H9 (cell line): ENCODE measurements around the gene OVCH2. TPM values are rescaled to one million over a fixed set of nuclear protein-coding genes. Genes with fewer than 3 reads are reported as not detected.

Source experiments
- DNase-seq: peaks from one replicate; pipeline ENCODE4 v3.0.0-alpha.2; 2017
- H2AFZ ChIP-seq: one replicate; pipeline ENCODE4 v1.6.1; 2013; ENCODE audit warnings: mild to moderate bottlenecking, low read length, control low read depth, moderate library complexity
- H2AK5ac ChIP-seq: 2 replicates; pipeline ENCODE4 v1.6.1; 2013; ENCODE audit warnings: low read length, control low read depth, mixed read lengths; ENCODE audit not compliant: insufficient read length
- H2BK120ac ChIP-seq: one replicate; pipeline ENCODE4 v1.6.1; 2013; ENCODE audit warnings: low read depth, mild to moderate bottlenecking, low read length, control low read depth, inconsistent platforms; ENCODE audit not compliant: poor library complexity, severe bottlenecking
- H2BK12ac ChIP-seq: 2 replicates; pipeline ENCODE4 v1.6.1; 2013; ENCODE audit warnings: low read length, control low read depth, mixed read lengths, low read depth; ENCODE audit not compliant: insufficient read length
- H2BK15ac ChIP-seq: 2 replicates; pipeline ENCODE4 v1.6.1; 2013; ENCODE audit warnings: low read depth, low read length, control low read depth
- H2BK20ac ChIP-seq: one replicate; pipeline ENCODE4 v1.6.1; 2013; ENCODE audit warnings: low read depth, mild to moderate bottlenecking, low read length, control low read depth, inconsistent platforms; ENCODE audit not compliant: poor library complexity, severe bottlenecking
- H2BK5ac ChIP-seq: 2 replicates; pipeline ENCODE4 v1.6.1; 2013; ENCODE audit warnings: low read length, control low read depth, mixed read lengths; ENCODE audit not compliant: insufficient read length
- H3K14ac ChIP-seq: 2 replicates; pipeline ENCODE4 v1.6.1; 2013; ENCODE audit warnings: low read length, control low read depth; ENCODE audit not compliant: insufficient read depth
- H3K18ac ChIP-seq: 2 replicates; pipeline ENCODE4 v1.6.1; 2013; ENCODE audit warnings: low read depth, mild to moderate bottlenecking, mixed read lengths, low read length, control low read depth; ENCODE audit not compliant: insufficient read length
- H3K23ac ChIP-seq: 2 replicates; pipeline ENCODE4 v1.6.1; 2013; ENCODE audit warnings: low read length, control low read depth, mixed read lengths, low read depth; ENCODE audit not compliant: insufficient read length
- H3K23me2 ChIP-seq: 2 replicates; pipeline ENCODE4 v1.6.1; 2013; ENCODE audit warnings: low read depth, mild to moderate bottlenecking, mixed read lengths, low read length, control low read depth; ENCODE audit not compliant: insufficient read length, poor library complexity, severe bottlenecking
- H3K27ac ChIP-seq: 2 replicates; pipeline ENCODE4 v1.5.1; 2013; ENCODE audit warnings: low read length, control low read depth, mixed read lengths, low read depth; ENCODE audit not compliant: insufficient read length
- H3K27me3 ChIP-seq: 2 replicates; pipeline ENCODE4 v1.6.1; 2013; ENCODE audit warnings: low read length, control low read depth, inconsistent platforms; ENCODE audit not compliant: insufficient read depth
- H3K4ac ChIP-seq: 2 replicates; pipeline ENCODE4 v1.6.1; 2013; ENCODE audit warnings: low read depth, mild to moderate bottlenecking, control low read depth, inconsistent platforms, low read length, moderate library complexity
- H3K4me1 ChIP-seq: 2 replicates; pipeline ENCODE4 v1.6.1; 2013; ENCODE audit warnings: low read length, control low read depth, inconsistent platforms; ENCODE audit not compliant: insufficient read depth
- H3K4me2 ChIP-seq: 2 replicates; pipeline ENCODE4 v1.6.1; 2013; ENCODE audit warnings: low read length, control low read depth, mixed read lengths; ENCODE audit not compliant: insufficient read length, insufficient read depth
- H3K56ac ChIP-seq: 2 replicates; pipeline ENCODE4 v1.6.1; 2013; ENCODE audit warnings: low read depth, mild to moderate bottlenecking, mixed read lengths, low read length, control low read depth; ENCODE audit not compliant: insufficient read length
- H3K79me1 ChIP-seq: 2 replicates; pipeline ENCODE4 v1.6.1; 2013; ENCODE audit warnings: low read depth, mild to moderate bottlenecking, moderate library complexity, low read length, control low read depth, inconsistent platforms; ENCODE audit not compliant: insufficient read depth, poor library complexity, severe bottlenecking
- H3K79me2 ChIP-seq: 2 replicates; pipeline ENCODE4 v1.6.1; 2013; ENCODE audit warnings: low read length, control low read depth, inconsistent platforms; ENCODE audit not compliant: insufficient read depth
- H3K9ac ChIP-seq: 2 replicates; pipeline ENCODE4 v1.6.1; 2013; ENCODE audit warnings: low read length, control low read depth, mixed read lengths; ENCODE audit not compliant: insufficient read length; ENCODE audit errors: extremely low read depth
- H3K9me3 ChIP-seq: one replicate; pipeline ENCODE4 v1.6.1; 2013; ENCODE audit warnings: low read depth, low read length, inconsistent platforms; ENCODE audit not compliant: control insufficient read depth
- H3T11ph ChIP-seq: one replicate; pipeline ENCODE4 v1.6.1; 2013; ENCODE audit warnings: mild to moderate bottlenecking, low read length, control low read depth, inconsistent platforms
- H4K20me1 ChIP-seq: one replicate; pipeline ENCODE4 v1.6.1; 2013; ENCODE audit not compliant: control insufficient read depth, insufficient read length, insufficient read depth
- H4K5ac ChIP-seq: 2 replicates; pipeline ENCODE4 v1.6.1; 2013; ENCODE audit warnings: low read depth, mild to moderate bottlenecking, mixed read lengths, low read length, control low read depth; ENCODE audit not compliant: insufficient read length
- H4K8ac ChIP-seq: replicated peaks from 2 replicates; pipeline ENCODE4 v1.6.1; 2013; ENCODE audit warnings: low read length, control low read depth, mixed read lengths, low read depth; ENCODE audit not compliant: insufficient read length
- H4K91ac ChIP-seq: 2 replicates; pipeline ENCODE4 v1.6.1; 2013; ENCODE audit warnings: low read depth, mild to moderate bottlenecking, moderate library complexity, mixed read lengths, low read length, control low read depth; ENCODE audit not compliant: insufficient read length
- H3K27ac Mint-ChIP-seq, 3 experiments: 2 replicates in 2 of 3; 3 replicates in 1 of 3; pipeline ENCODE4 v1.8.0; 2020 to 2021; ENCODE audit warnings: mixed read lengths in 3 of 3, mild to moderate bottlenecking in 1 of 3, moderate library complexity in 1 of 3
- H3K27me3 Mint-ChIP-seq: 2 replicates; pipeline ENCODE4 v1.8.0; 2021; ENCODE audit warnings: low read depth, mild to moderate bottlenecking, moderate library complexity, mixed read lengths
- H3K36me3 Mint-ChIP-seq, 3 experiments: 2 replicates in 2 of 3; 3 replicates in 1 of 3; pipeline ENCODE4 v1.8.0; 2020 to 2021; ENCODE audit warnings: low read depth in 3 of 3, mixed read lengths in 3 of 3; ENCODE audit not compliant: insufficient read depth in 1 of 3
- H3K4me1 Mint-ChIP-seq, 2 experiments: 2 replicates each; pipeline ENCODE4 v1.8.0; 2020; ENCODE audit warnings: mixed read lengths in 2 of 2
- H3K4me3 Mint-ChIP-seq, 2 experiments: 2 replicates in 1 of 2; 3 replicates in 1 of 2; pipeline ENCODE4 v1.8.0; 2020 to 2021; ENCODE audit warnings: mild to moderate bottlenecking in 2 of 2, mixed read lengths in 2 of 2, moderate library complexity in 1 of 2
- H3K9me3 Mint-ChIP-seq, 2 experiments: 2 replicates in 1 of 2; 3 replicates in 1 of 2; pipeline ENCODE4 v1.8.0; 2020; ENCODE audit warnings: mild to moderate bottlenecking in 2 of 2, mixed read lengths in 2 of 2, moderate library complexity in 1 of 2
- WGBS: extraction: QIAGEN DNeasy Blood & Tissue Kit; methylation state at CpG from one replicate; pipeline ENCODE4 v1.1.7; 2013; ENCODE audit warnings: missing lambda C conversion rate, low lambda C conversion rate, mixed read lengths; ENCODE audit not compliant: insufficient read length; ENCODE audit errors: extremely low coverage; 5-methylcytosine and 5-hydroxymethylcytosine counted together
- total RNA-seq: library from RNA; stranded (reverse); gene quantifications from 2 replicates; pipeline ENCODE4 v1.2.1, GENCODE V29; 2021
- TF ChIP-seq, protein P1 (sequence below): fragments of 200-600 bp; sonication (generic); conservative IDR thresholded peaks from 3 replicates; pipeline ENCODE4 v1.8.0; 2021; ENCODE audit warnings: antibody characterized with exemption, mild to moderate bottlenecking

Gene OVCH2
- total RNA-seq, 1 experiment from 2014 or later = 0.46 TPM

DNA sequence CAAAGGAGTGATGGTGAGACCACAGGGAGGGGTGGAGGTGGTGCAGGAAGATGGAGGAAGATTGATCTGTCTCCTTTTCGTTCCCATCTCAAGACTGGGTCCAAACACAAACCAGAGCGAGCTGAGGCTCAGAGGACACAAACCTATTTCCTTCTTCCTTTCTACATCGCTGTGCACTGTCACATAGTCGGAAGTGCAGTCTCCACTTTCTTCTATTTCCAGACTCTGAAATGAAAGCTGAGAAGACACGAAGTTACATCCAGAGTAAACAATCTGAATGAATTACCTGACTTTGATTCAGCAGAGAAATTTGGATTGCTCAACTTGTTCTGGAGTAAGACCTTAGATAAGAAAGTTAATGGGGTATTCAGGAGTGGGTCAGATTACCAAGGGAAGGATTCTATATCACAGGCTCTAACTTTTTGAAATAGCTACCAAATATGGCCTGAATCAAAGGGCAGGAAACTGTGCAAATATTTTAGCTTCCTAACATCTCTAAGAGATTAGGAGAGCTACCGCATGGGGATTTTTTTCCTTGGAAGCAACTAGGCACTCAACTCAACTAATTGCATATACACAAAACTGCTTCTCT lies 14.4 kb downstream of the OVCH2 start:
- Histone ChIP-seq H2AK5ac (no peak overlapping the region), H2BK15ac (no peak overlapping the region), H3K23ac (no peak overlapping the region), H2BK120ac (no peak overlapping the region), H3K18ac (no peak overlapping the region), H3K4ac (no peak overlapping the region), H3K27me3 (no peaks in the 10 kb centered on the region), H3K9me3 (no peaks in the 10 kb centered on the region), H3K9ac (no peak overlapping the region), H2AFZ (no peak overlapping the region), H4K5ac (no peak overlapping the region), H3K4me2 (no peak overlapping the region), H3K56ac (no peak overlapping the region), H4K8ac (no peak overlapping the region), H2BK20ac (no peak overlapping the region), H3K27ac (no peak overlapping the region), H4K20me1 (no peaks in the 10 kb centered on the region), H3K4me1 (no peaks in the 10 kb centered on the region), H4K91ac (no peak overlapping the region), H2BK5ac (no peak overlapping the region), H3K79me1 (no peaks in the 10 kb centered on the region), H3K23me2 (no peaks in the 10 kb centered on the region), H3K79me2 (no peaks in the 10 kb centered on the region), H3T11ph (no peak overlapping the region), H2BK12ac (no peak overlapping the region), H3K14ac (no peak overlapping the region)
- H3K36me3 Mint-ChIP-seq = no peaks in the 10 kb centered on the region
- no peak for DNase-seq
- H3K27ac Mint-ChIP-seq = no peak overlapping the region
- no peak overlapping the region for H3K4me3 Mint-ChIP-seq
- TF ChIP-seq, protein P1, sequence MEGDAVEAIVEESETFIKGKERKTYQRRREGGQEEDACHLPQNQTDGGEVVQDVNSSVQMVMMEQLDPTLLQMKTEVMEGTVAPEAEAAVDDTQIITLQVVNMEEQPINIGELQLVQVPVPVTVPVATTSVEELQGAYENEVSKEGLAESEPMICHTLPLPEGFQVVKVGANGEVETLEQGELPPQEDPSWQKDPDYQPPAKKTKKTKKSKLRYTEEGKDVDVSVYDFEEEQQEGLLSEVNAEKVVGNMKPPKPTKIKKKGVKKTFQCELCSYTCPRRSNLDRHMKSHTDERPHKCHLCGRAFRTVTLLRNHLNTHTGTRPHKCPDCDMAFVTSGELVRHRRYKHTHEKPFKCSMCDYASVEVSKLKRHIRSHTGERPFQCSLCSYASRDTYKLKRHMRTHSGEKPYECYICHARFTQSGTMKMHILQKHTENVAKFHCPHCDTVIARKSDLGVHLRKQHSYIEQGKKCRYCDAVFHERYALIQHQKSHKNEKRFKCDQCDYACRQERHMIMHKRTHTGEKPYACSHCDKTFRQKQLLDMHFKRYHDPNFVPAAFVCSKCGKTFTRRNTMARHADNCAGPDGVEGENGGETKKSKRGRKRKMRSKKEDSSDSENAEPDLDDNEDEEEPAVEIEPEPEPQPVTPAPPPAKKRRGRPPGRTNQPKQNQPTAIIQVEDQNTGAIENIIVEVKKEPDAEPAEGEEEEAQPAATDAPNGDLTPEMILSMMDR = no peak
- peaks cover 28 to 30% of the 10 kb centered on the region in 2 experiments for H3K4me1 Mint-ChIP-seq
- H3K9me3 Mint-ChIP-seq = no peaks in the 10 kb centered on the region; a peak in 1 of 5 replicates
- H3K27me3 Mint-ChIP-seq = peaks cover 13% of the 10 kb centered on the region; the same call in 1 of the 2 replicates
- WGBS = no CpG with 5 or more reads among the region's 6 CpGs
